ENCODE data around the gene VAV3.
"Not testable (repeated sequence)": the region's sequence is repeated elsewhere in the genome, so short reads cannot be mapped to it uniquely, and the experiment has no call there.

The VAV3 gene

DNA sequence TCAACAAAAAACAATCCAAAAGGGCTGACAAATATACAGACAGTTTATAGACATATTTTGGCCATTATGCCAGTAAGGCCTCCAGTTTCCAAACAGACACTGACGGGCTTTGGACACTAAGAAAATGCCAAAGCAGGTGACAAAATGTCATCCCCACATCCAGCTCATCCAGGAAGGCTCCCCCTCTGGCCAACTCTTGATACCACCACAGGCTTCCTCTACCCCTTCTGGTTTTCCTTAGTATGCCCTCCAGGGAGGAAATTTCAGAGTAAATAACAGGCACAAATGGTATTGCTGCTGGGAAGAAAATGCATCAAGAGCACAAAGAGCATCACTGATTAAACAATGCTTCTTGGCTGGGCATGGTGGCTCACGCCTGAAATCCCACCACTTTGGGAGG lies 225.3 kb downstream of the VAV3 start:
- DNase-seq (ENCODE audit: low read depth) = no peak

DNA sequence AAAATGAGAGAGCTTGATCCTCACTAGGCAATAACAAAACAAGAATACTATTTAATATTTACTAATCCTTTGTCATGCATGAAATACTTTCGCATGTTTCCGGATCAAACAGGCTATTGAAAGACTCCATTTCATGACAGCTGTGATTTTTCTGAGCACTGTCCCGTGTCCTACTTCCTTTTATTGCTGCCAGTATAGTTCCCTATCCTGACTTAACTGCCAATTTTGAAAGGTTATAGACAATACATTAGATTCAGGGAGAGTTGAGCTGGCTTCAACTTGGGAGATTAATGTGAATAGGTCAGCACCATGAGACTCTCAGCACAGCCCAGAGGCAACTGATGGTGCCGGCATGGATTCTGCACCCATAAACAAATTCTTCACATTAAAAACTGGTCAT lies 225.8 kb downstream of the VAV3 start:
- DNase-seq (ENCODE audit: low read depth) = no peak

GRCh38 chr1:107733401-107733800 lies 231.6 kb downstream of the VAV3 start:
- DNase-seq (ENCODE audit: low read depth) = not testable (repeated sequence)

DNA sequence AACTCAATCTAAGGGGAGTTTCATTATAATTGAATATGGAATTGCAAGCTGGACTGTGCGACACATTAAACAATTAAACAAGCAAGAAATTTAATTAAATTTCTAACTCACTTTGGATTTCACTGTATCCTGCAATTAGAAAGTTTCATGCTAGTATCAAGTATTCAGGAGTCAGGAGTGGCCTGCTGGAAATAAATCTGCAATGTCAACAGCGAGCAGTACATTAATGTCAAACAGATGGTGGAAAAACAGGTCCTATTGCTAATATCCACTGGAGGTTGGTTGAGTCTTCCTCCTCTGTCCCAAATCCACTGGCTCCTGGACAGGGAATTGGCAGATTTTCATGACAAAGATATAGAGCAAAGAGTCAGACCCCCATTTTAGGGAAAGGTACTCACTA lies 237.1 kb downstream of the VAV3 start:
- DNase-seq (ENCODE audit: low read depth) = no peak

GRCh38 chr1:107726860-107727259 lies 238.1 kb downstream of the VAV3 start:
- DNase-seq (ENCODE audit: low read depth) = no peak

DNA sequence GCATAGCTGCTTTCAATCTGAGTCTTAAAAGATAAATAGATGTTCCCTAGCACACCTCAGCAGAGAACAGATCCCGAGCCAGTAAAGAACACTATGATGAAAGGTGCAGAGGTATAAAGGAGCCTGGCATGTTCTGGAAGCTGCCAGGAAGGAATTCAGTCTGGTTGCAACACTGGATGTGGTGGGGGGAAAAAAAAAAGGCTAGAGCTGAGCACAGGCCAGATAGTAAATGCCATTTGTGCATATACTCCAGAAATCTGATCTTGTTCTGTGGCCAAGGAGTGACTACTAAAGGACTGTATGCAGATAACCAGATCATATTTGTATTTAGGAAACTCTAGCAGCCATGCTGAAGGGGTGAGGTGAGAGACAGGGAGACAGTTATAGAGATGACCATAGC lies 240.3 kb downstream of the VAV3 start:
- no peak for DNase-seq (ENCODE audit: low read depth)

GRCh38 chr1:107720210-107720609 lies 244.8 kb downstream of the VAV3 start:
- DNase-seq (ENCODE audit: low read depth) = not testable (repeated sequence)

DNA sequence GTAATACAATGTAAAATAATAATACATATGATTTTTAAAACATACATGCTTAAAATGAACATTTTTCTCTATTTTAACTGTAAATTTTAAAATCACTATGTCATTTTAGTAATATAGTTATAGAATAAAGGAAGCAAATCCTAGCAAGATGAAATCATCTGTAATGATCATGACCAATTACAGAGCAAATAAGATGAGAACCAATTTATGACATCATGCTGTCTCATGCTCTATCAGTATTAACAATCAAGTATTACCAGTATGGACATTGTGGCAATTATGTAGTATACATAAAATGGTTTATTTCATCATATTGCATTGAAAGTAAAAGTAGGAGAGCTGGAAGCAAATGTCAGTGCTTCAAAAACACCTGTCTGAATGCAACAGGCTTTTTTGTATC lies 255.0 kb downstream of the VAV3 start:
- DNase-seq (ENCODE audit: low read depth) = no peak

DNA sequence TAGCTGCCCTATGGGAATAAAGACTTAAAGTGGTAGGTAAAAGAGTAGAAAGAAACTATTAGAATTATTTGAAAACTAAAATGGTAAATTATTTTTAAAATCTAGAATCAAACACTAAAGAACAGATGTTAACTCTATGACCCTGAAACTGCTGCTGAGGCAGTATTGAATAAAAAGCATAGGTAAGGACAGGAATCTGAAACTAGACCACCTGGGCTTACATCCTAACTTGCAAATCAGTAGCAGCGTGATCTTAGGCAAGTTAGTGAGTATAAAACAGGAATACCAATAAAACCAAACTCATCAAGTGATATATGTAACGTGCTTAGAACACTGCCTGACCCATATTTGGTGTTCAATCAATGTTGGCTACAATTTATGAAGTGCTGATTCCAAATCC lies 257.9 kb downstream of the VAV3 start:
- DNase-seq (ENCODE audit: low read depth) = no peak

DNA sequence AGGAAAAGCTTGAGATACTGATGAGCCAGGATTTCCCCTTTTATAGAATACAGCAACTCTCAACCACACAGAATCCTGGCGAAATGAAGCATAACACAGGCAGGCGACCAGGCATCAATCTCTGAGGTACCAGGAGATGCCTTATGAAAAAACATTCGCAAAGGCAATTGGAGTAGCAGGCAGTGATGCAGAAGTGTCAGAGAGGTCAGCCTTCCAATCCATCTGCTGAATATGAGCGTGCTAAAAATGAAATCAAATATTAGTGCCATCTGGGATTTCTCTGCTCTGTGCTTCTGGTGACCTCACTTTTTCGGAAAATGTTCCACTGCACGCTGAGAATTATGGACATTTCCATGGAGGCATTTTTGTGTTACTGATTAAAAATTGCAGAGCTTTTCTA lies 258.8 kb downstream of the VAV3 start:
- no peak for DNase-seq (ENCODE audit: low read depth)

GRCh38 chr1:107704911-107705310 lies 260.1 kb downstream of the VAV3 start:
- no peak for DNase-seq (ENCODE audit: low read depth)

GRCh38 chr1:107702946-107703571 lies 261.9 kb downstream of the VAV3 start:
- DNase-seq (ENCODE audit: low read depth) = no peak

- not testable (repeated sequence) for DNase-seq (ENCODE audit: low read depth)
These were observed 264.3 kb downstream of the VAV3 start for GRCh38 chr1:107700651-107701050.

DNA sequence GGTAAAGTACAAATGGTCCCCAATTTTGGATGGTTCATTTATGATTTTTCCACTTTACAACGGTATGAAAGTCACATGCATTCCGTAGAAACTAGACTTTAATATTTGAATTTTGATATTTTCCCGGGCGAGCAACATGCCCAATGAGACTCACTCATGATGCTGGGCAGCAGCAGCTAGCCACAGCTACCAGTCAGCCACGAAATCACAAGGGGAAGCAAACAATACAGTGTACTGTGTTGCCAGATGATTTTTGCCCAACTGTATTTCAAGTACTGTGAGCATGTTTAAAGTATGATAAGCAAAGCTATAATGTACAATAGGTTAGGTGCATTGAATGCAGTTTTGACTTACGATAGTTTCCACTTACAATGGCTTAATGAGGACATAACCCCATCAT lies 266.8 kb downstream of the VAV3 start:
- no peak for DNase-seq (ENCODE audit: low read depth)

- no peak for DNase-seq (ENCODE audit: low read depth)
These were observed 269.6 kb downstream of the VAV3 start for GRCh38 chr1:107695341-107695740.

DNA sequence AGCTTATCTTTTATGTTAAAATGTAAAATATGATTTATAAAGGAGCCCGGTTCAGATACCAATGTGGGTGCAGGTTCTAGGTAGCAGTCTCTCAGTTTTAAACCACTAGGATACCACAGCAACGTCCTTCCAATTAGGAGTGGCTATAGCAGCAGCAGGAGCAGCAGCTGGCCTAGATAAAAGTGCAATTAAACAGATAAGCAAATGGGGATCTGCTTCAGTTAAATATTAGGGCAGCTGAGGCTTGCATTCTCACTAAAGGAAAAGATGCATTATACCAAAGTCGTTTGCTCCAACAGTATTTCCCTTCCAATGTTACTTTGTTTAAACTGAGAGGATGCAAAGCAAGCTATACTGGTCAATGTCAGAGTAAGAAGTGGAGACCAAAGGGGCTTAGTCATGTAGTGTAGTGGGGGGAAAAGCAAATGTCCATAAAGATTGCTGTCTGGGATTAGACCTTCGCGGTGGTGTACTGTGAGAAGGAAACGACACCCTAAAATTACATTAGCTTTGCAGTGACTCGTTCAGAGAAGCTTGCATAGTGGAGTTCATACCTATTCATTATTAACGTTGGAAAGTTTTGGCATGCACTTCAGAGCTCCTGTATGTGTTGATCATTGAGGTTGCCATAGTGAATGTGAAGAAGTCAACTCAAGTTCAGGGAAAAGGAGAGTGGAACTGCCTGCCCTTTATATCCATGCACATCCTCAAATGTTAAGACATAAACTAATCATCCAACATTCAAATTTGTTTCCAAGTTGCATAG lies 272.2 kb downstream of the VAV3 start:
- DNase-seq (ENCODE audit: low read depth) = no peak

DNA sequence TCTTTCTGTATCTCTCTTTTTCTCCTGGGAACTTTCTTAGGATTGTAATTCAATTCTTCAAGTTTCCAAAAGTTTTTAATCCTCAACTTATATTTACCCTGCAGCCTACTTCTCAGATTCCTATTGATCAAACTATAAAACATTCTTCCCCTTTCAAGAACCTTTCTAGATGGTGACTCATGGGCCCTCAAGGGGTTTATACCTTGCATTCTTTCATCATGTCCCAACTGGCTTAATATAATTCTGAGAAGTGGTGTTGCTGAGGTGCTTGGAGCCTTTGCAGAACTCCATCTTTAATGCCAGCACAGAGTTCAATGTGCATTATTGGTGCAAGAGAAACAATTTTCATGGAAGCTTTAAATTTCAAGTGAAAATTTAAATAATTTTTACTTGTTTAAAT lies 273.4 kb downstream of the VAV3 start:
- no peak for DNase-seq (ENCODE audit: low read depth)

GRCh38 chr1:107690491-107690890 lies 274.5 kb downstream of the VAV3 start:
- no peak for DNase-seq (ENCODE audit: low read depth)

DNA sequence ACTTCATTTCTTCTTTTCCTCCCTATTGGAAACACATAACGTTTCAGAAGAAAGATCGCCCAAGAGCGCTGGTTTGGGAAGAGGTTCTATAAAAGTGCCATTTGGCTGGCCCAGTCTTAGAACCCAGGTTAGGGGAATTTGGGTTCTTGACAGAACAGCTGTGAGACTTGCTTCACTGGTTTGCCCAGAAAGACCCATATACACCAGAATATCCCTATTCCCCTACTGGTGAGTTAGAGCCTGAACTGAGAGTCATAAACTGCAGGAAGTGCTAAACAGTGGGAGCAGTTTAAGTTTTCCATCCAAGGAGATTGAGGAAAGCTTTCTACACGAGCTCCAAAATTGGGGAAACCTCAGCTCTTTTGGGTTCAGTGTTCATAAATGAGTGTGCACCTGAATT lies 275.2 kb downstream of the VAV3 start:
- DNase-seq (ENCODE audit: low read depth) = no peak

DNA sequence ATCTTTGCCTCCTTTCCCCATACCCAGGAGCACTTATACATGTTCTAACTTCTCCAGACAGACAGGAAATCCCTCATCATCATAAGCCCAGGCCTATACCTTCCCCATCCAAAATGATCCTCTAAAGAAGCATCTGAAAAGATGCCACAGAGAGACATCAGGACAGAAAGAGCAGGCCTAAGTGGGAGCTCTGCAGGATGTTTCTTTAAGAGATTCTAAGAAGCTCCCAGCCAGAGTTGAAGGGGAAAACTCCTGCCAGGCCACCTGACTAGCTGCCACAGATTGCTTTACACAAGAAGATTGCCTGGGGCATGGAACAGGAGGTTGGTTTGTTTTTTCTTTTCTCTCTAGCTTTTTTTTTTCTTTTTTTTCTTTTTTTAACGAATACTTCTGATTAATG lies 275.8 kb downstream of the VAV3 start:
- no peak for DNase-seq (ENCODE audit: low read depth)

- DNase-seq (ENCODE audit: low read depth) = no peak
These were observed 276.9 kb downstream of the VAV3 start for GRCh38 chr1:107687849-107688753.

GRCh38 chr1:107683683-107684082 lies 281.3 kb downstream of the VAV3 start:
- DNase-seq (ENCODE audit: low read depth) = no peak

- DNase-seq (ENCODE audit: low read depth) = no peak
These were observed 281.8 kb downstream of the VAV3 start for GRCh38 chr1:107683191-107683657.
